Parathyroid adenoma (tissue), 2 donors: ENCODE results near the gene RBMY1B.
"Not testable (repeated sequence)": the region's sequence is repeated elsewhere in the genome, so short reads cannot be mapped to it uniquely, and the experiment has no call there.

Experiments
- H2AFZ ChIP-seq: fragments of 300-600 bp; sonication (generic); one replicate; pipeline ENCODE4 v1.7.0; 2017; ENCODE audit warnings: antibody characterized with exemption, mild to moderate bottlenecking
- H3K27ac ChIP-seq: fragments of 300-600 bp; sonication (generic); one replicate; pipeline ENCODE4 v1.7.0; 2017
- H3K27me3 ChIP-seq: fragments of 300-600 bp; sonication (generic); one replicate; pipeline ENCODE4 v1.7.0; 2017; ENCODE audit warnings: low read length; ENCODE audit not compliant: control insufficient read depth, insufficient read depth
- H3K36me3 ChIP-seq: fragments of 300-600 bp; sonication (generic); one replicate; pipeline ENCODE4 v1.7.0; 2017; ENCODE audit warnings: low read length; ENCODE audit not compliant: control insufficient read depth, insufficient read depth
- H3K4me1 ChIP-seq: fragments of 300-600 bp; sonication (generic); one replicate; pipeline ENCODE4 v1.7.0; 2017; ENCODE audit warnings: control low read depth
- H3K4me2 ChIP-seq: fragments of 300-600 bp; sonication (generic); one replicate; pipeline ENCODE4 v1.7.0; 2017; ENCODE audit warnings: low read length
- H3K4me3 ChIP-seq: fragments of 300-600 bp; sonication (generic); one replicate; pipeline ENCODE4 v1.7.0; 2017; ENCODE audit warnings: low read depth, low read length
- H3K79me2 ChIP-seq: fragments of 300-600 bp; sonication (generic); one replicate; pipeline ENCODE4 v1.7.0; 2017; ENCODE audit warnings: control low read depth
- H3K9ac ChIP-seq: fragments of 300-600 bp; sonication (generic); one replicate; pipeline ENCODE4 v1.7.0; 2017; ENCODE audit warnings: mild to moderate bottlenecking
- H3K9me3 ChIP-seq: fragments of 300-600 bp; sonication (generic); one replicate; pipeline ENCODE4 v1.7.0; 2017; ENCODE audit warnings: low read length; ENCODE audit not compliant: control insufficient read depth
- TF ChIP-seq, protein P1 (sequence below): fragments of 300-600 bp; sonication (generic); IDR thresholded peaks from one replicate; pipeline ENCODE4 v1.7.0; 2017; ENCODE audit warnings: antibody characterized with exemption, mild to moderate bottlenecking
- donor health status: primary hyperparathyroidism.

Gene RBMY1B

DNA sequence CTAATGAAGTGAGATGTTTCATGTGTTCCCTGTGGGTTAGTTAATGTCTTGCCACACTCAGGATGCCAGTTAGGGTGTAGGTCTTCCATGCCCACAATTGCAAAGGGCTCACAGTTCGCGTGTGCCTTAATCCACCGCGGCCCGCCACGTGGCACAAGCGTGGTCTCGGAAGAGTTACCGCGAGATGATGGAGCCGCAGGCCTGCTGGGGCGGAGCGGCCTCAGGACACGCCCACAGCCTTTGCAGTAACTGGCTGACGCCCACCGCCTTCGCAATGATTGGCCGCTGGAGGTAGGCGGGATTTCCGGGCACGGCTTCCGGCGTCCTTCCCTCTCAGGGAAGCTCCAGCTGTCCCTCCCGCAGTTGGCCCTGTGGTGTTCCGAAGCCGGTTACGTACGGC, at the start of gene RBMY1B:
TSS of gene RBMY1B (plus strand) at position 301 of the 400 bp plus-strand sequence. CDS start 2,013 bp downstream, outside the sequence.
- not testable (repeated sequence) for H3K4me2 ChIP-seq, H3K4me3 ChIP-seq, H2AFZ ChIP-seq, H3K27me3 ChIP-seq, H3K9ac ChIP-seq, H3K36me3 ChIP-seq, H3K9me3 ChIP-seq, H3K27ac ChIP-seq, H3K4me1 ChIP-seq, H3K79me2 ChIP-seq

DNA sequence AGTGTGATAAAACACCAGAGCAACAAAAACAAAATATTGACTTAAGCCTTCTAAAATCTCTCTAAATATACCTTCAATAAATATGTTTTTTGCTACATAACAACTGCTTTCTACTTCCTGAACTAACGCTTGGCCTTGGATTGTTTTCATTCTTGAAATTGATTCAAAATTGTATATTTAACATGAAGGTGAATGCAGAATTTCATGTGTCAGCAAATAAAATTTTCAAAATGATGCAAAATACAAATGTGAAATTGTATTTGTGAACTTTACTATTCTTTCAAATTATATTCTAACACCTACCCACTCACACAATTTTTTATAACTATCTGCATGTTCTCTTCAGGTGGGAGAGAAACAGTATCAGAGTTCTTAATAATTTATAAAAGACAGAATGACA, 48.2 kb upstream of the RBMY1B start:
- not testable (repeated sequence) for H3K27ac ChIP-seq, H3K9me3 ChIP-seq, H3K36me3 ChIP-seq, H3K4me2 ChIP-seq, H3K9ac ChIP-seq, H3K4me3 ChIP-seq, H3K79me2 ChIP-seq, H2AFZ ChIP-seq, H3K4me1 ChIP-seq, H3K27me3 ChIP-seq

- H3K79me2 ChIP-seq = no peaks in the 10 kb centered on the region
- H3K9me3 ChIP-seq = no peaks in the 10 kb centered on the region
- TF ChIP-seq, protein P1, sequence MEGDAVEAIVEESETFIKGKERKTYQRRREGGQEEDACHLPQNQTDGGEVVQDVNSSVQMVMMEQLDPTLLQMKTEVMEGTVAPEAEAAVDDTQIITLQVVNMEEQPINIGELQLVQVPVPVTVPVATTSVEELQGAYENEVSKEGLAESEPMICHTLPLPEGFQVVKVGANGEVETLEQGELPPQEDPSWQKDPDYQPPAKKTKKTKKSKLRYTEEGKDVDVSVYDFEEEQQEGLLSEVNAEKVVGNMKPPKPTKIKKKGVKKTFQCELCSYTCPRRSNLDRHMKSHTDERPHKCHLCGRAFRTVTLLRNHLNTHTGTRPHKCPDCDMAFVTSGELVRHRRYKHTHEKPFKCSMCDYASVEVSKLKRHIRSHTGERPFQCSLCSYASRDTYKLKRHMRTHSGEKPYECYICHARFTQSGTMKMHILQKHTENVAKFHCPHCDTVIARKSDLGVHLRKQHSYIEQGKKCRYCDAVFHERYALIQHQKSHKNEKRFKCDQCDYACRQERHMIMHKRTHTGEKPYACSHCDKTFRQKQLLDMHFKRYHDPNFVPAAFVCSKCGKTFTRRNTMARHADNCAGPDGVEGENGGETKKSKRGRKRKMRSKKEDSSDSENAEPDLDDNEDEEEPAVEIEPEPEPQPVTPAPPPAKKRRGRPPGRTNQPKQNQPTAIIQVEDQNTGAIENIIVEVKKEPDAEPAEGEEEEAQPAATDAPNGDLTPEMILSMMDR = no peak
These were observed 28.2 kb upstream of the RBMY1B start for GRCh38 chrY:21482967-21483366.

GRCh38 chrY:21534579-21534978, 23.4 kb downstream of the RBMY1B start, which contains the start of gene RBMY1A1:
Gene RBMY1A1, plus strand, starts transcription at chrY:21534879. Its CDS starts 2,013 bp downstream, at chrY:21536892.
- not testable (repeated sequence) for H2AFZ ChIP-seq, H3K4me1 ChIP-seq

More at GRCh38 chrY:21482967-21483366, 28.2 kb upstream of the RBMY1B start:
- Histone ChIP-seq H3K27me3 (no peaks in the 10 kb centered on the region), H3K4me2 (no peak overlapping the region), H3K9ac (no peak overlapping the region), H3K27ac (no peak overlapping the region), H3K36me3 (no peaks in the 10 kb centered on the region), H2AFZ (no peak overlapping the region), H3K4me3 (no peak overlapping the region), H3K4me1 (no peaks in the 10 kb centered on the region)

DNA sequence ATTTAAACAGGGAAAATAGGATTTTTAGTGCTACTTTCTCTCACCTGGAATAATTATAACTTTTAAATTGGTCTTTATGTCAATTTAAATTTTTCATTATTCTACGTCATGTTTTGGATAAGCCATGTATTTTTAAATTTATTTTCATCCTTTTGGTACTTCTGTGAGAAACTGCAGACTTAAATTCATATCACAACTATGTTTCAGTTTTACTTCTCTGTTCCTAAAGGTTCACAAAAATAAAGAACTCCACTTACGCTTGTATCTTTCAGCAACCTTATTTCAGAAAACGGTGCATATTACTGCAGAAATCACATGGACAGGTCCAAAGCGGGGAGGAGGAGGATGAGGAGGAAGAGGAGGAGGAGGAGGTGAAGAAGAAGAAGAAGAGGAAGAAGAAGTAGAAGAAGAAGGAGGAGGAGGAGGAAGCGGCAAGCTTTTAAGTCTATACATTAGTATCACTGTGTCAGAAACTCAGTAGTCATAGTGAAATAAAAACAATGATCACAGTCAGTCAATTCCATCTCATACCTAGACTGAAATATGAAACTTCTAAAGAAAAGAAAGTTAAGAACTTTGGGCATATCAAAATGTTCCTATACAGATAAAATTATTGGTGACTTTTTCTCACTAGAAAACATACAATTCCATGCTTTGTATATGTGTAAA, 48.3 kb downstream of the RBMY1B start:
- not testable (repeated sequence) for H3K9ac ChIP-seq, H3K36me3 ChIP-seq, H2AFZ ChIP-seq, H3K79me2 ChIP-seq, H3K27me3 ChIP-seq, H3K4me1 ChIP-seq, H3K4me3 ChIP-seq, H3K27ac ChIP-seq, H3K9me3 ChIP-seq, H3K4me2 ChIP-seq

More at GRCh38 chrY:21534579-21534978, 23.4 kb downstream of the RBMY1B start, which contains the start of gene RBMY1A1:
- not testable (repeated sequence) for H3K79me2 ChIP-seq, H3K4me3 ChIP-seq, H3K27me3 ChIP-seq, H3K4me2 ChIP-seq, H3K36me3 ChIP-seq, H3K27ac ChIP-seq, H3K9me3 ChIP-seq, H3K9ac ChIP-seq
